ENCODE data around the gene CBFA2T3. TPM values are rescaled to one million over a fixed set of nuclear protein-coding genes. Genes with fewer than 3 reads are reported as not detected.

The CBFA2T3 gene
- total RNA-seq, 1 experiment from 2014 or later = not detected

Other genes with a start within 250 kb of the CBFA2T3 start
- 186 and 226 TPM in 2 replicates for gene PIEZO1, start 192.0 kb downstream of the CBFA2T3 start, total RNA-seq (2014; rRNA removed; shearing (Covaris generic))
- gene CDT1, start 173.4 kb downstream of the CBFA2T3 start, total RNA-seq (2014; rRNA removed; shearing (Covaris generic)) = 29.3 and 39.2 TPM in 2 replicates
- gene APRT, start 165.3 kb downstream of the CBFA2T3 start, total RNA-seq (2014; rRNA removed; shearing (Covaris generic)) = 255 and 258 TPM in 2 replicates
- gene GALNS, start 120.3 kb downstream of the CBFA2T3 start, total RNA-seq (2014; rRNA removed; shearing (Covaris generic)) = 25.8 and 34.3 TPM in 2 replicates
- 52.9 and 78.8 TPM in 2 replicates for gene TRAPPC2L, start 120.1 kb downstream of the CBFA2T3 start, total RNA-seq (2014; rRNA removed; shearing (Covaris generic))
- gene PABPN1L, start 110.5 kb downstream of the CBFA2T3 start, total RNA-seq (2014; rRNA removed; shearing (Covaris generic)) = not detected in 2 replicates
- 49.0 and 52.4 TPM in 2 replicates for gene ACSF3, start 116.6 kb upstream of the CBFA2T3 start, total RNA-seq (2014; rRNA removed; shearing (Covaris generic))
- not detected in 2 replicates for gene CDH15, start 194.5 kb upstream of the CBFA2T3 start, total RNA-seq (2014; rRNA removed; shearing (Covaris generic))
- gene SLC22A31, start 223.3 kb upstream of the CBFA2T3 start, total RNA-seq (2014; rRNA removed; shearing (Covaris generic)) = not detected in 2 replicates
- gene ZNF778, start 240.5 kb upstream of the CBFA2T3 start, total RNA-seq (2014; rRNA removed; shearing (Covaris generic)) = 8.8 and 10.5 TPM in 2 replicates